NCI-H748 (cell line): ENCODE data around the gene MYD88.

Experiments
- DNase-seq: peaks from one replicate; lab custom pipeline; 2025; ENCODE audit not compliant: unreplicated experiment; lab: John Stamatoyannopoulos, UW

MYD88 gene

DNA sequence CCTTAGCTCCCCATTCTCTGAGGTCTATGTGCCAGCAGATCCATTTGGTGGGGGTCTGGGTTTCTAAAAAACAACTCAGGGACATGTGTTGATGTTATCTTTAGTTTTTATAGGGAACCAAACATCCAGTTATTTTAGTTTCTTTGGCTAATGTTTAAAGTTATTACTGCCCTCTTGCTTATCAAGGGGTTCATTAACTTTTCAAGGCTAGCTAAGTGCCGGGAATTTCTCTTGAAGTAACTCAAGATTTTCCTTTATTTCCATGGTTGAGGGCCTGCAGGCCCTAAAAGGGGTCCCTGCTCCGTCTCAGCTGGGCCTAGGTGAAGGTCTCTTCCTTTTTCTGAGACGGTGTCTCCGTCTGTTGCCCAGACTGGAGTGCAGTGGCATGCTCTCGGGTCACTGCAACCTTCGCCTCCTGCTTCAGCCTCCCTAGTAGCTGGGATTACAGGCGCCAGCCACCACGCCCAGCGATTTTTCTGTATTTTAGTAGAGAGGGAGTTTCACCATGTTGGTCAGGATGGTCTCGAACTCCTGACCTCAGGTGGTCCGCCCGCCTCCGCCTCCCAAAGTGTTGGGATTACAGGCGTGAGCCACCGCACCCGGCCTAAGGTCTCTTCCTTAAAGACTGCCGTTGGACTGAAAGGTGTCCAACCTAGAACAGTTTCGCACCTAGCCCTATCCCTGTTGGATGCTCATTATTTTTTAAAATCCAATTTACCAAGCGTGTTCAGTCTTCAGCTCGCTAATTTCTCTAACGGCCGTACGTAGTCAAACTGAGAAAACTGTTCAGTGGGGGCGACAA is 25.6 kb downstream of the MYD88 start:
- no peak for DNase-seq

DNA sequence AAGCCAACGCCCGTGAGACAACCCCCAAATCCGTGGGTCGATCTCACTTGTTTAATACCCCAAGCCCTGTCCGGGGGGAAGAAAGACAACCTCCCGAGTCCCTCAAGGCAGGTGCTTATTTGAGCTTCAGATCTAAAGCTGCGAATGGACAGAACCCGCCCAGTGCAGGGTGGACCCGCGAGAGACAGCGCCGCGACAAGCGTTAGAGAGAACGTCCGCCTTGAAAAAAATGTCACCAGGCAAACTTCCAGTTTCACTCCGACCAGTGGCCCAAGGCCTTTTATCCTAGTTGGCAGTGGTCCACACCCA is 26.1 kb downstream of the MYD88 start:
- no peak for DNase-seq

DNA sequence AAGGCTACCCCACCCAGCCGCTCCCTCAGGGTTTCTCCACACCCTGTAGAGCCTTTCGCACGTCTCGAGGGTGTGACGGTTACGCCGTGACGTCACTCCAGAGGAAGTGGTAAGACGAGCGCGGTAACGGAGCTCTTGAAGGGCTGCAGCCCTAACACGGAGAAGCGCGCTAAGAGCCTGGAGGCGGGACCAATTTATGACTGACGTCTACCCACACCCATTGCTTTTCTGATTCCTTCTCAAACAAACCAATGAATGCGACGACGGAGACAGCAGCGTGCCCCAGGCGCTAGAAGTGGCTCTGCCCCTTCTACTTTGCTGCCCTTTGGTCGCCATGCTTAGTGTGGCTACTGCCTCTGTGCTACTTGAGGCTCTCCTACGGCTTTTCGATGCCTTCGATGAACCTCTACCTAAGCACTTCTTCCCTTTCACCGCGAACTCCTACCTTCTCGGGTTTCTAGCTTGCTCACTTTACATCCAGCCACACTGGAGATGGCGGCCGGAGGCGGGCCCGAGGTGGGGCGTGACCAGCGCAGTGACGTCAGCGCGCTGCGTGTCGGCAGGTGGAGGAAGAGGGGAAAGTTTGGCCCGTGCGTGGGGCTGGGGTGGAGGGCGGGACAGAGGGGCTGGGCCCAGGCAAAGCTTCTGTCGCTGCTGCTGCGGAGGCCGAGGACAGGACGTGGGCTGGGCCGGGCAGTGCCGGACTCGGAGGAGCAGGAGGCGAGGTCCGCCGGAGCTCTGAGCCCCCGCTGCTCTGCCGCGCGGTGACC is 26.7 kb downstream of the MYD88 start, which contains the start of gene OXSR1:
TSS of gene OXSR1 (plus strand) at position 586 of the 770 bp plus-strand sequence. CDS start 340 bp downstream, outside the sequence.
- DNase-seq: peak; percentile 99

DNA sequence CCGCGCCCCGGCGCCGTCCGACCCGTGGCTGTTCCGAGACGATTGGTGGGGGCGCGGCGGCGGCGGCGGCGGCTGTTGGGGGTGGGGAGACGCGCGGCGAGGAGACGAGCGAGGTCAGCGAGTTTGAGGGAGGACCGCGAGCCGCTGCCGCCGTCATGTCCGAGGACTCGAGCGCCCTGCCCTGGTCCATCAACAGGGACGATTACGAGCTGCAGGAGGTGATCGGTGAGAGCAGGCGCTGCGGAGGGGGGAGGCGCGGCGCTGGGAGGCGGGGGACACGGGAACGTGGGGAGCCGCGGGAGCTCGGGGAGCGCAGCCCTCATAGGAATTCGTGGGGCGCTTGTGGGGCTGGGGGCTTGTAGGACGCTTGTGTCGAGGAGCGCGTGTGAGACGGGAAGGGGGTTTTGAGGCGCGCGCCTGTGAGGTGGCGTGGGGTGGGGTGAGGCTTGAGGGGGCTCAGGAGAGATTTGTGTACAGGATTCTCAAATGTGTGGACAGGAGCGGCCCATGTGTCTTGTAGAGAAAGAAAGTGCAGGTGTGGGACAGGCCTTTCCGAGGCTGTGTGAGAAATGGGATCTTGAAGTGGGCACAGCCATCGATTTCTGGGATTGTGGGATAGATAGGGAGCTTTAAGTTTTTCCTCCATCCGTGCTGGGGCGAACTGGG is 27.4 kb downstream of the MYD88 start:
- DNase-seq: peak; percentile 60

- no peak for DNase-seq
Observed at GRCh38 chr3:38167591-38167990, 29.1 kb downstream of the MYD88 start.

GRCh38 chr3:38168151-38169026 is 29.9 kb downstream of the MYD88 start:
- DNase-seq: no peak

GRCh38 chr3:38169027-38169317 is 30.5 kb downstream of the MYD88 start:
- DNase-seq: no peak

GRCh38 chr3:38170722-38171121 is 32.3 kb downstream of the MYD88 start:
- DNase-seq: no peak

DNA sequence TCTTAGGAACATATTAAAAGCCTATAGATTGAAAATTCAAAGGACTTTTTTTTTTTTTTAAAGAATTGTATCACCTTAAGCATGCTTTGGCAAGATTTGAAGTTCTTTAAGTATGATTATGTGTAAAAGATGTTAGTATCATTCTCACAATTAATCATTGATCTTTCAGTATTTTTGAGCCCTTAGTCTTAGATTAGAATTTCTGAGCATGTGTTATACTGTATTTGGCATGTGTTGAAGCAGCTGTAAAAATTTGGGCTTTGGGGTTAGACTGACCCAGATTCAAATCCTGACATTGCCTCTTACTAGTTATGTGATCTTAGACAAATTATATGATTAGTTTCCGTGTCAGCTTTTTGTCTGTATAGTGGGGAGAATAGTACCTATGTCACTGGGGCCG is 33.2 kb downstream of the MYD88 start:
- DNase-seq: no peak

DNA sequence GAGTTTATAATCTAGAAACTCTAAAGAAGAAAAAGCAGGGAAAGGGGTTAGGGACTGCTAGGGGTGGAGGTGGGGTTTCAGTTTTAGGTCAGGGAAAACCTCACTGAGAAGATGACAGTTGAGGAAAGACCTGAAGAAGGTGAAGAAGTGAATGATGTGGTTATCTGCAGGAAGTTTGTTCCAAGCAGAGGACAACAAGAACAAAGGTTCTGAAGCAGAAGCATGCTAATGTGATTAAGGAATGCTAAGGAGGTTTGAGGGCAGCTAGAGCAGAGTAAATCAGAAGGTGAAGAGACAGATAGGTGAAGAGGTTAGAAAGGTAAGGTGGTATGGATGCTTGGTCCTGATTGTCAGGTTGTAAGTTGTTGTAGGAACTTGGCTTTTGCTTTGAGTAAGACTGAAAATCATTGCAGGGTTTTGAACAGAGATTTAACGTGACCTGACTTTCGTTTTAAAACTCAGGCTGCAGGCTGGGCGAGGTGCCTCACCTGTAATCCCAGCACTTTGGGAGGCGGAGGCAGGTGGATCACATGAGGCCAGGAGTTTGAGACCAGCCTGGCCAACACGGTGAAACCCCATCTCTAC is 35.5 kb downstream of the MYD88 start:
- DNase-seq: no peak

GRCh38 chr3:38177181-38177580 is 38.7 kb downstream of the MYD88 start:
- no peak for DNase-seq

GRCh38 chr3:38186781-38187180 is 48.3 kb downstream of the MYD88 start:
- DNase-seq: no peak

DNA sequence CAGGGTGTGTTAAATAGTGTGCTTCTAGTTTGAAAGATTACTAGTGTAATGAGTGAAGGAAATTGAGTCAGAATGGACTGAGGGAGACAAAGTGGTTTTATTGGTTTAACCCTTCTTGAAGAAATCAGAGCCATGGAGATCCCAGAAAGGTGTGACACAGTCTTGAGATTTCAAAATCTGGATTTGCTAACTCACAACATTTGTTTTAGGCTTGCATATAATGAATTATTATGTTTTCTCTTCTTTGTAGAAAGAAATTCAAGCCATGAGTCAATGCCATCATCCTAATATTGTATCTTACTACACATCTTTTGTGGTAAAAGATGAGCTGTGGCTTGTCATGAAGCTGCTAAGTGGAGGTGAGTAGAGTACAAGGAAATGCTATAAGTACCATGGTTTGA is 52.0 kb downstream of the MYD88 start:
- no peak for DNase-seq
